NB4 (cell line): ENCODE measurements around the gene HES4.

Source experiments
- DNase-seq: peaks from one replicate; pipeline ENCODE4 v3.0.0; 2010; ENCODE audit warnings: low read depth
- H3K4me3 ChIP-seq: one replicate; pipeline ENCODE4 v1.5.1; 2011; ENCODE audit warnings: mild to moderate bottlenecking, low read depth, low read length, moderate library complexity
- CTCF ChIP-seq: IDR thresholded peaks from one replicate; pipeline ENCODE4 v1.5.1; 2012; ENCODE audit warnings: low read depth, low read length
- MAX ChIP-seq: IDR thresholded peaks from 2 replicates; pipeline ENCODE4 v1.6.1; 2011; ENCODE audit warnings: low read depth, low read length
- MYC ChIP-seq: IDR thresholded peaks from 2 replicates; pipeline ENCODE4 v1.6.1; 2011; ENCODE audit warnings: low read depth, low read length
- POLR2A ChIP-seq: IDR thresholded peaks from 2 replicates; pipeline ENCODE4 v1.6.1; 2011; ENCODE audit warnings: mild to moderate bottlenecking; ENCODE audit not compliant: insufficient read length; ENCODE audit errors: extremely low read depth

The HES4 gene

GRCh38 chr1:966704-967300 lies 33.1 kb downstream of the HES4 start:
- peak overlapping the region; percentile 42 for H3K4me3 ChIP-seq
- peak; percentile 77 for DNase-seq
- TF ChIP-seq MYC (peak; percentile 38), MAX (peak; percentile 87), CTCF (no peak), POLR2A (peak; percentile 55)

- H3K4me3 ChIP-seq = peak within 1 kb of the TSS; percentile 42
- DNase-seq = peak; percentile 63
- TF ChIP-seq MAX (no peak), POLR2A (no peak), MYC (no peak), CTCF (no peak)
Observed at GRCh38 chr1:966135-966703, 33.7 kb downstream of the HES4 start, which contains the start of gene PLEKHN1. Gene PLEKHN1 (plus strand): TSS chr1:966482. CDS start chr1:966532, 50 bp downstream.

GRCh38 chr1:965526-966134 lies 34.3 kb downstream of the HES4 start:
- TF ChIP-seq MYC (no peak), MAX (no peak)
- no peak for DNase-seq
- H3K4me3 ChIP-seq = no peak overlapping the region

GRCh38 chr1:964691-965525 lies 35.0 kb downstream of the HES4 start:
- TF ChIP-seq MAX (no peak), CTCF (no peak), POLR2A (no peak), MYC (no peak)
- H3K4me3 ChIP-seq = no peak overlapping the region

GRCh38 chr1:963746-964525 lies 36.0 kb downstream of the HES4 start:
- TF ChIP-seq MYC (no peak), MAX (no peak), CTCF (no peak), POLR2A (no peak)
- DNase-seq = no peak
- H3K4me3 ChIP-seq = no peak overlapping the region

More at GRCh38 chr1:964691-965525, 35.0 kb downstream of the HES4 start:
- no peak for DNase-seq
